Activated CD4-positive, alpha-beta memory T cell treated with anti-CD3 and anti-CD28 coated beads, Interleukin-2, amount 10 ng/mL, durations not matched to agents 7 days and 5 days (primary cell): Measurements from ENCODE around the gene FNDC3B. TPM values are rescaled to one million over a fixed set of nuclear protein-coding genes. Genes with fewer than 3 reads are reported as not detected.

Experiments
- CTCF ChIA-PET: fragments of 350-600 bp; sonication (Branson Sonifier 250); formaldehyde crosslinking; loops from one replicate; lab custom pipeline; 2021; ENCODE audit warnings: antibody characterized with exemption, inconsistent platforms; lab: Charles Lee
- POLR2A ChIA-PET: fragments of 350-600 bp; sonication (Branson Sonifier 250); formaldehyde crosslinking; loops from one replicate; lab custom pipeline; 2021; ENCODE audit warnings: antibody characterized with exemption; lab: Charles Lee
- DNase-seq: peaks from one replicate; pipeline ENCODE4 v3.0.0-alpha.2; 2020
- H3K27ac Mint-ChIP-seq: one replicate; pipeline ENCODE4 v1.8.0; 2021; ENCODE audit warnings: mild to moderate bottlenecking, mixed read lengths
- H3K27me3 Mint-ChIP-seq: one replicate; pipeline ENCODE4 v1.8.0; 2021; ENCODE audit warnings: mixed read lengths
- H3K36me3 Mint-ChIP-seq: one replicate; pipeline ENCODE4 v1.8.0; 2021; ENCODE audit warnings: low read depth, mixed read lengths
- H3K4me1 Mint-ChIP-seq: one replicate; pipeline ENCODE4 v1.8.0; 2021; ENCODE audit warnings: mixed read lengths
- H3K4me3 Mint-ChIP-seq: one replicate; pipeline ENCODE4 v1.8.0; 2021; ENCODE audit warnings: mild to moderate bottlenecking, mixed read lengths
- H3K9me3 Mint-ChIP-seq: one replicate; pipeline ENCODE4 v1.8.0; 2021; ENCODE audit warnings: mixed read lengths
- total RNA-seq, 2 experiments: library from RNA; stranded (reverse); gene quantifications; one replicate each; pipeline ENCODE4 v1.2.3, GENCODE V29; 2021

FNDC3B gene
- total RNA-seq, 2 experiments from 2014 or later, result 21.6 to 21.8 TPM

GRCh38 chr3:172199850-172200369 lies 160.5 kb downstream of the FNDC3B start:
- H3K9me3 Mint-ChIP-seq, result peaks cover 10% of the 10 kb centered on the region

GRCh38 chr3:172201136-172201869 lies 161.9 kb downstream of the FNDC3B start:
- Mint-ChIP-seq H3K27me3 (no peaks in the 10 kb centered on the region), H3K9me3 (peaks cover 21% of the 10 kb centered on the region), H3K27ac (no peak overlapping the region), H3K36me3 (peaks cover 30% of the 10 kb centered on the region), H3K4me3 (no peak overlapping the region), H3K4me1 (no peaks in the 10 kb centered on the region)
- CTCF ChIA-PET, result interaction anchor here (1.4 kb wide), 1 partner anchor 131 kb away, joined by 3 read pairs; no protein-coding TSS in a partner anchor
- no peak for DNase-seq
- POLR2A ChIA-PET, result no interaction called here

More at GRCh38 chr3:172199850-172200369, 160.5 kb downstream of the FNDC3B start:
- H3K27ac Mint-ChIP-seq, result no peak overlapping the region
- H3K36me3 Mint-ChIP-seq, result peaks cover 20% of the 10 kb centered on the region
- ChIA-PET CTCF (no interaction called here), POLR2A (no interaction called here)
- no peaks in the 10 kb centered on the region for H3K4me1 Mint-ChIP-seq
- H3K27me3 Mint-ChIP-seq, result no peaks in the 10 kb centered on the region
- no peak overlapping the region for H3K4me3 Mint-ChIP-seq
- DNase-seq, result no peak

GRCh38 chr3:172201870-172202236 lies 162.5 kb downstream of the FNDC3B start:
- H3K27ac Mint-ChIP-seq, result no peak overlapping the region
- CTCF ChIA-PET, result interaction anchor here (1.4 kb wide), 1 partner anchor 131 kb away, joined by 3 read pairs; no protein-coding TSS in a partner anchor
- DNase-seq, result no peak
- H3K36me3 Mint-ChIP-seq, result peaks cover 33% of the 10 kb centered on the region
- POLR2A ChIA-PET, result no interaction called here
- H3K27me3 Mint-ChIP-seq, result no peaks in the 10 kb centered on the region
- no peak overlapping the region for H3K4me3 Mint-ChIP-seq
- H3K4me1 Mint-ChIP-seq, result no peaks in the 10 kb centered on the region
- H3K9me3 Mint-ChIP-seq, result peaks cover 21% of the 10 kb centered on the region

GRCh38 chr3:172202797-172203196 lies 163.4 kb downstream of the FNDC3B start:
- ChIA-PET POLR2A (no interaction called here), CTCF (interaction anchor here (1.4 kb wide), 1 partner anchor 130 kb away, joined by 3 read pairs; no protein-coding TSS in a partner anchor)
- Mint-ChIP-seq H3K9me3 (peaks cover 24% of the 10 kb centered on the region), H3K4me1 (no peaks in the 10 kb centered on the region), H3K27ac (no peak overlapping the region), H3K27me3 (no peaks in the 10 kb centered on the region), H3K4me3 (no peak overlapping the region), H3K36me3 (peaks cover 35% of the 10 kb centered on the region)
- DNase-seq, result no peak

- Mint-ChIP-seq H3K27me3 (no peaks in the 10 kb centered on the region), H3K36me3 (peaks cover 32% of the 10 kb centered on the region), H3K4me3 (no peak overlapping the region), H3K27ac (no peak overlapping the region), H3K9me3 (peaks cover 24% of the 10 kb centered on the region), H3K4me1 (no peaks in the 10 kb centered on the region)
- DNase-seq, result no peak
- ChIA-PET POLR2A (no interaction called here), CTCF (no interaction called here)
These were observed 164.3 kb downstream of the FNDC3B start for GRCh38 chr3:172203522-172204258.

- ChIA-PET POLR2A (no interaction called here), CTCF (no interaction called here)
- H3K27ac Mint-ChIP-seq, result no peak overlapping the region
- H3K9me3 Mint-ChIP-seq, result peaks cover 22% of the 10 kb centered on the region
- no peaks in the 10 kb centered on the region for H3K27me3 Mint-ChIP-seq
- H3K4me3 Mint-ChIP-seq, result no peak overlapping the region
- no peak for DNase-seq
- H3K36me3 Mint-ChIP-seq, result peaks cover 29% of the 10 kb centered on the region
- peaks cover 3% of the 10 kb centered on the region for H3K4me1 Mint-ChIP-seq
These were observed 165.3 kb downstream of the FNDC3B start for GRCh38 chr3:172204716-172205115.

GRCh38 chr3:172208586-172209332 lies 169.4 kb downstream of the FNDC3B start:
- H3K27ac Mint-ChIP-seq, result no peak overlapping the region
- POLR2A ChIA-PET, result interaction anchor here (0.6 kb wide), 1 partner anchor 12 kb away, joined by 3 read pairs; no protein-coding TSS in a partner anchor
- peaks cover 11% of the 10 kb centered on the region for H3K4me1 Mint-ChIP-seq
- peaks cover 22% of the 10 kb centered on the region for H3K36me3 Mint-ChIP-seq
- DNase-seq, result no peak
- CTCF ChIA-PET, result no interaction called here
- H3K4me3 Mint-ChIP-seq, result no peak overlapping the region
- H3K9me3 Mint-ChIP-seq, result peaks cover 22% of the 10 kb centered on the region
- H3K27me3 Mint-ChIP-seq, result no peaks in the 10 kb centered on the region

GRCh38 chr3:172209333-172210321 lies 170.2 kb downstream of the FNDC3B start:
- no peaks in the 10 kb centered on the region for H3K27me3 Mint-ChIP-seq
- peaks cover 19% of the 10 kb centered on the region for H3K36me3 Mint-ChIP-seq
- no peak overlapping the region for H3K27ac Mint-ChIP-seq
- H3K9me3 Mint-ChIP-seq, result peaks cover 16% of the 10 kb centered on the region
- CTCF ChIA-PET, result no interaction called here
- POLR2A ChIA-PET, result interaction anchor here (0.6 kb wide), 1 partner anchor 11 kb away, joined by 3 read pairs; no protein-coding TSS in a partner anchor
- no peak overlapping the region for H3K4me3 Mint-ChIP-seq
- peaks cover 11% of the 10 kb centered on the region for H3K4me1 Mint-ChIP-seq
- DNase-seq, result no peak

GRCh38 chr3:172210355-172210754 lies 171.0 kb downstream of the FNDC3B start:
- ChIA-PET POLR2A (no interaction called here), CTCF (no interaction called here)
- Mint-ChIP-seq H3K9me3 (peaks cover 9% of the 10 kb centered on the region), H3K27me3 (no peaks in the 10 kb centered on the region), H3K4me1 (peaks cover 11% of the 10 kb centered on the region), H3K4me3 (no peak overlapping the region), H3K27ac (no peak overlapping the region), H3K36me3 (peaks cover 13% of the 10 kb centered on the region)
- DNase-seq, result no peak

- Mint-ChIP-seq H3K4me3 (no peak overlapping the region), H3K9me3 (peaks cover 4% of the 10 kb centered on the region)
These were observed 171.7 kb downstream of the FNDC3B start for GRCh38 chr3:172211123-172211522.

GRCh38 chr3:172213200-172213599 lies 173.8 kb downstream of the FNDC3B start:
- Mint-ChIP-seq H3K9me3 (no peaks in the 10 kb centered on the region), H3K27me3 (no peaks in the 10 kb centered on the region), H3K36me3 (peaks cover 2% of the 10 kb centered on the region), H3K4me1 (peaks cover 11% of the 10 kb centered on the region), H3K4me3 (no peak overlapping the region), H3K27ac (no peak overlapping the region)
- POLR2A ChIA-PET, result no interaction called here
- DNase-seq, result no peak
- CTCF ChIA-PET, result no interaction called here

More at GRCh38 chr3:172211123-172211522, 171.7 kb downstream of the FNDC3B start:
- Mint-ChIP-seq H3K4me1 (peaks cover 11% of the 10 kb centered on the region), H3K27ac (no peak overlapping the region), H3K27me3 (no peaks in the 10 kb centered on the region), H3K36me3 (peaks cover 9% of the 10 kb centered on the region)
- ChIA-PET POLR2A (no interaction called here), CTCF (no interaction called here)
- DNase-seq, result no peak

- DNase-seq, result no peak
- ChIA-PET CTCF (no interaction called here), POLR2A (no interaction called here)
- Mint-ChIP-seq H3K36me3 (peaks cover 2% of the 10 kb centered on the region), H3K4me1 (peaks cover 11% of the 10 kb centered on the region), H3K27ac (no peak overlapping the region), H3K4me3 (no peak overlapping the region), H3K27me3 (no peaks in the 10 kb centered on the region), H3K9me3 (no peaks in the 10 kb centered on the region)
These were observed 174.5 kb downstream of the FNDC3B start for GRCh38 chr3:172213904-172214303.
